NCI-H1694 (cell line): Measurements from ENCODE around the gene CEND1.
A peak's percentile ranks its signal among the peaks of the same experiment; 100 is the strongest.

Source experiments
- DNase-seq: peaks from one replicate; lab custom pipeline; 2025; lab: John Stamatoyannopoulos, UW

CEND1 gene

DNA sequence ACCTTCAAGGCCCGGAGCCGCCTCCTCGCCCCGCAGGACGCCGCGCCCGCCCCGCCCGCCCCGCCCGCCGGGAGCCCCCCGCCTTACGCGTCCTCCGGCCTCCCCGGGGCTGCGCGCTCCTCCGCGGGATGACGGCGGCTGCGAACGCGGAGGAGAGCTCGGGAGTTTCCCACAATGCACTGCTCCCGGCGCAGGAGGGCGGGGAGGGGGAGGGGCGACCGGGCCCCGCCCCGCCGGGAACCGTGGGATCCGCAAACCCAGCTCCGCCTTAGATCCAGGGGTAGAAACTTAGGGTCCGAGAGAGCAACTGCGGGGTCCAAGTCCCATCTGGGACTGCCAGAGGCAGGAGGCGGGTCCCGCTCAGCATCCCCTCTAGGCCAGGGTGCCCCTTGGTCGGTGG, at the start of gene CEND1:
Gene CEND1 (minus strand): TSS at position 148 of the 400 bp plus-strand sequence. CDS start 1,514 bp downstream, outside the sequence.
- no peak for DNase-seq

DNA sequence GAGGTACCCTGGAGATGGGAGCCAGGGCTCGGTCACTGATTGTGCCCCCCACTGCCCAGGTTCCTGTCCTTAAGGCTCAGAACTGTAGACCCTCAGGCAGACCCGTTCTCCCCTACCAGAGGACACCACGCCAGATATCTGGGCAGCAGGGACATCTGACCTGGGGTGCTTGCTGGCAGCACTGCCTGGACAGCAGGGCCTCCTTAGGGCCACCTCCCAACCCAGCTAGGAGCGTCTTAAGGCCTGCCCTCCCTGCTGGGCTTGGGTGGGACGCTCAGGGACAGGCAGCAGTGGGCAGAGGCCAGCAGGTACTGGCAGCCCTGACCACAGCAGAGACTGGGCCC, 49.4 kb upstream of the CEND1 start:
- DNase-seq: no peak

DNA sequence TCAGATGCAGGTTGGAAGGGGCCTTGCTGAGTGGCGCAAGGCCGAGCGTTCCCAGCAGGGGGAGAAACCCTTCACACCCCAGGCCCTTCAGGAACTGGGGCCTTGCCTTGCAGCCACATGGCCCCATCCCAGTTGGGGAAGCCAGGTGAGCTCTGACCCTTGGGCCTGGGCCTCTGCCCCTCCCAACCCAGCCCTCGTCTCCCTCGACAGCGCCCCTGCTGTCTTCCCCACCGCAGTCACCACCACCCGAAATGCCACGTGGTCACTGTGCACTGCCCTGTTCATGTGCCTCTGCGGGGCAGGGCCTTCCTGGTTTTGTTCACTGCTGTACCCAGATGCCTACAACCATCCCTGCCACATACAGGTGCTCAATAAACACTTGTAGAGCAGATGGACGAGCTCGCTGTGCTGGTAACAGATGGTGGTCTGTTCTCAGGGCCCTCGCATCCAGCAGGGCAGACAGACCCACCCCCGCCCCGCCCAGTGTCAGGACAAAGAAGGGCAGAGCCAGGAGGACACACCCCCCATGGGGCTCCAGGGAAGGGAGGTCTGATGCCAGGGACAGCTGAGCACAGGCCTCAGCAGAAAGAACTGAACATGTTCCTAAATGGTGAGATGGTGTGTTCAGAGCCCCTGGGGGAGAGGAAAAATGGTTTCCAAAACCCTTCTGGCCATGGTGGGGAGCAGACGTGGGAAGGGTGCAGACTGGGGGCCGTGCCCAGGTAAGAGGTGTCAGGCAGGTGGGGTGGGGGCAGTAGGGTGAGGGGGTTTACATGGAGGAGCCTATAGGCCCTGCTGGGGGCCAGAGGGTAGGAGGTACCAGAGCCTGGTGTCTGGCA, 48.8 kb upstream of the CEND1 start:
- DNase-seq: no peak

DNA sequence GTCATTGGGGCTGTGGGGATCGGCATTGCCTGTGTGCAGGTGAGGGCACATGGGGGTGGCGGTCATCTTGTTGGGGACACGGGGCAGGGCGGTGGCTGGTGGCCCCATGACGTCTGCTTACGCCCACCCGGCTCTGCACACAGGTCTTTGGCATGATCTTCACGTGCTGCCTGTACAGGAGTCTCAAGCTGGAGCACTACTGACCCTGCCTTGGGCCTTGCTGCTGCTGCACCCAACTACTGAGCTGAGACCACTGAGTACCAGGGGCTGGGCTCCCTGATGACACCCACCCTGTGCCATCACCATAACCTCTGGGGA, 48.1 kb upstream of the CEND1 start:
- DNase-seq: no peak

DNA sequence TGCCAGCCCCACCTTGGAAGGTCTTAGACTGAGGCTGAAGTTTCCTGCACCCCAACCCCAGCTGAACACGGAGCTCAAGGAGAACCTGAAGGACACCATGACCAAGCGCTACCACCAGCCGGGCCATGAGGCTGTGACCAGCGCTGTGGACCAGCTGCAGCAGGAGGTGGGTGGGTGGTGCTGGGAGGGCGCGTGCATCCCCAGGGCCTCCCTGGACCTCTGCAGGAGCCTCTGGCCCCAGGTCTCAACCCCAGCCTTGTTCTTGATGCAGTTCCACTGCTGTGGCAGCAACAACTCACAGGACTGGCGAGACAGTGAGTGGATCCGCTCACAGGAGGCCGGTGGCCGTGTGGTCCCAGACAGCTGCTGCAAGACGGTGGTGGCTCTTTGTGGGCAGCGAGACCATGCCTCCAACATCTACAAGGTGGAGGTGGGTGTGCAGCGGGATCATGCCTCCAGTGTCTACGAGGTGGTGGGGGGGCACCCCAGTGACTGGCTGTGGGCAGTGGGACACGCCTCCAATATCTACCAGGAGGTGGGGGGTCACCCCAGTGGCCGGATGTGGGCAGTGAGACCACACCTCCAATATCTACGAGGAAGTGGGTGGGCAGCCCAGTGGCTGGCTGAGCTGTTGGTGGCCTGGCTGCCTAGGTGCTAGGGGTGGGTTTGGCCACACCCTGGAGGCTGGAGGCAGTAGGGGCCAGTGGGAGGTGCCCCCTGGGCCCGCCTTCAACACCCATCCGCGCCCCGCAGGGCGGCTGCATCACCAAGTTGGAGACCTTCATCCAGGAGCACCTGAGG, 47.5 kb upstream of the CEND1 start:
- no peak for DNase-seq

DNA sequence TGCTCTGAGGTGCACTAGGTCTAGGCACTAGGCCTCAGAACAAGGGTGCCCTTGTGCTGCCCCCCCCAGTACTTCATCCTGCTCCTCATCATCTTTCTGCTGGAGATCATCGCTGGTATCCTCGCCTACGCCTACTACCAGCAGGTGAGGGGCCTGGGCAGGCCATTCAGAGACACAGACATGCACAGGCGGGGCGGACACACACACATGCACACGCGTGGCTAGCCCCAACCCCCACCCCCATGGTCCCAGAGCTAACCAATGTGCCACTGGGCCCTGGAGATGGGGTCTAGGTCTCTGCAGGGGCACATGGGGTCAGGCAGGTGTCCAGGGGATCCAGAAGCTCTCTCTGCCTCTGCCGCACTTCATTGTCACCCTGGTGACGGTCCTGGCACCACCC, 46.8 kb upstream of the CEND1 start:
- DNase-seq: no peak

DNA sequence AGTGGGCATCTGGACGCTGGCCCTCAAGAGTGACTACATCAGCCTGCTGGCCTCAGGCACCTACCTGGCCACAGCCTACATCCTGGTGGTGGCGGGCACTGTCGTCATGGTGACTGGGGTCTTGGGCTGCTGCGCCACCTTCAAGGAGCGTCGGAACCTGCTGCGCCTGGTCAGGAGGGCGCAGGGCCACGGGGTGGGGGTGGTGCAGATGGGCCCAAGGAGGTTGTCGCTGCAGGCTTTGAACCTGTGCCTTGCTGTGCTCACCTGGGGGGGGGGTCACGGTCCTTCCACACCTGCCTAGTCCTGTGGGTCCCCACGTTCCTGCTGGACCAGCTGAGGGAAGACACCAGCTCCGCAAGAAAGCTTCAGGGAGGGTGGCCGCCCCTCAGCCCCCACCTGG, 46.4 kb upstream of the CEND1 start:
- no peak for DNase-seq

DNA sequence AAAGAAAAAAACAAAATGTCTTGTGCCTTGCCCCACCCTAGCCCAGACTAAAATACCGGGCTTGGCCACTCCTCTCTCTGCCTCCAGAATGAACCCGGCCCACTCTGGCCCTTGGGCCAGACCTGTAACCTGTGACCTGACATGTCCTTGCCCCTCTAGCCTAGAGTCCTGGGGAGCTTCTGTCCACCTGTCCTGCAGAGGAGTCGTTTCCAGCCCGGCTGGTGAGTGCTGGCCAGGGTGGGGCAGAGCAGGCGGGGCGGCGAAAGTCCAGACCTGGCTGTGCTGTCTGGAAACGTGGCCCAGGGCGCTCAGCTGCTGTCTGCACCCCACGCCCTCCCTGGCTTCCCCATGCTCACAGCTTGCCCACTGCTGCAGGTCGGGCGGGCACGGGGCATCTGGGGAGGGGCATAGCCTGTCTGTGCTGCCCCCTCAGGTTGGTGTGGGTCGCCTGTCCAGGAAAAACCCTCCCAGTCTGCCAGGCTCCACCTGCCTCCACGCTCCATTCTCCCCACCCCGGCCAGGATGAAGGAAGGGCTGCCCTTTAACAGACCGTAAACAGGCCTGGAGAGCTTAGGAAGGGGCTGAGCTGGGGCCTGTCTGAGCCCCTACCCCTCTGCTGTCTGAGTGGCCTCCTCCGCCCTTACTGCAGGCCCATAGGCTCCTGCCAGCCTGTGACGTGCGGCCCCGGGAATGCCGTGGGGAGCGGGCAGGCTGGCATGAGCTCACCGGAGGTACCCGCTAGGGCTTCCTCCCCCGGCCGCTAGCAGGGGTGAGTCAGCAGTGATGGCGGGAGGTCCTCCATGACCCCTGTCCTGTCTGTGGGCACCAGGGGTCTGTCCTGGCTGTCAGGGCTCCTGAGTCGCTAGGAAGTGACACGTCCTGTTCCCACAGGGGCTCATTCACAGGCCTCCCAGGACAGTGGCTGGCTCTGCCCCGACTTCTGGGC, 44.8 kb upstream of the CEND1 start:
- no peak for DNase-seq

DNA sequence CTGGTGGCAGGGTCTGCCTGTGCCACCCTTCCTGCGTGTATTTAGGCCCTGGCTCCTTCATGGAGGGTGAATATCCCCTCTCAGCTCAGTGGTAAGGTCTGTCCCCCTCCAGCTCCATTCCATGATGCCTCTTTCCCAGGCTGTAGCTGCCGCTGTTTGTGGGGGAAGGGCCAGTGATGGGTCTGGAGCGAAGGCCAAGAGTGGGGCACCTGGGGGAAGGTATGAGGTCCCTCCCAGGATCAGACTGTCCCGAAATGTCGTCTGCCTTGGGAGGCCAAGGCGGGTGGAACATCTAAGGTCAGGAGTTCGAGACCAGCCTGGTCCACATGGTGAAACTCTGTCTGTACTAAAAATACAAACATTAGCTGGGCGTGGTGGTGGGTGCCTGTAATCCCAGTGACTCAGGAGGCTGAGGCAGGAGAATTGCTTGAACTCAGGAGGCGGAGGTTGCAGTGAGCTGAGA, 44.0 kb upstream of the CEND1 start:
- DNase-seq: no peak

DNA sequence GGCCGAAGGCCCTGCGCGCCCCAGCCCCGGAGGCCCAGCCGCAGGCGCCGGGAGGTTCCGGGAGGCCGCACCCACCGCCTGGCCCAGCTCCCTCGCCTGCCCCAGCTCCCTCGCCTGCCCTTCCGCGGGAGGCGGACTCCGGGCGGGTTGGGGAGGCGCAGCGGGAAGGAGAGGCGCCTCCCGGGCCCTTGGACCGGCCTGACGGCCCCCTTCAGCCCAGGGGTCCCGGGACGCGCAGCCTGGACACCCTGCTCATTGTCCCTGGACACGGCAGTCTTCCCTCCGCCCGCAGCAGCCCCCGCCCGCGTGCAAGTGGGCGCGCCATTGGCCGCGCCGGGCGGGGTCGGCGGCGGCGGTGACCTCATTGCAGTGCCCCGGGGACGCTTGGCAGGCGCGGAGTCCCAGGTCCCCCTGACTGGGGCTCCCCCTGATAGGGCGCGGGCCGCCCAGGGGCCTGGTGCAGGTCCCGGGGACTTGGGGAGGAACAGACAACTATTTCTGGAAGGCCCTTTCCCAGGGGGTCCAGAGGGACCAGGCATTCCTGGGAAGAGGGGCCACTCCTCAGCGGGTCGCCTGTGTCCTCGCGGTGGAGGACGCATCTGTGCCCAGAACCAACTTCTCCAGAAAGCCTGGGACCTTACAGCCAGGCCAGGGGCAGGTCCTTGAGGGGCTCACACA, 43.4 kb upstream of the CEND1 start:
- DNase-seq: no peak

DNA sequence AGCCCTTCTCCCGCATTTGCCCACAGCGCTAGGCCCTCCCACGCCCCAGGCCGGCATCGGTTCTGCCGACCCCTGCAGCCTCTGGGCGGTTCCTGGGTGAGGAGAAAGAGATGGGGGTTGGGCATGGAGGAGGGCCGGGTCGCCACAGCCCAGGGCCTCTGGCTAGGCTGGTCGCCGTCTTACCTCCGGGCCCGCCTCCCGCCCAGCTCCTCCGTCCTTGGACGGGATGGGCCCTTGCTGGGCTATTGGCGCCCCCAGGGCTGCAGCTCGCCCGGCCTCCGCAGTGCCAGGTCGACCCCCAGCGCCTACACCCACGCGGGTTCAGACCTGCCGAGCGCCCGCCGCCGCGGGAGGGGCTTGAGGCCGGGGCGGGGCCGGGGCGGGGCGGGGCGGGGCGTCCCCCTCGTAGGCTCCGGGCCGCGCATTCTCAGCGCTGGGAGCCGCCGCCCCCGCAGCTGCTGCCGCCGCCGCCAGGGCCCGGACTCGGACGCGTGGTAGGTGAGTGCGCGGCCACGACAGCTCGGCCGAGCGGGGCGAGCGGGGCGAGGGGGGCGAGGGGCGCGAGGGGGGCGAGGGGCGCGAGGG, 42.7 kb upstream of the CEND1 start, which contains the start of gene CD151:
Gene CD151 (plus strand): TSS at position 424 of the 585 bp plus-strand sequence. CDS start 3,118 bp downstream, outside the sequence.
- no peak for DNase-seq

DNA sequence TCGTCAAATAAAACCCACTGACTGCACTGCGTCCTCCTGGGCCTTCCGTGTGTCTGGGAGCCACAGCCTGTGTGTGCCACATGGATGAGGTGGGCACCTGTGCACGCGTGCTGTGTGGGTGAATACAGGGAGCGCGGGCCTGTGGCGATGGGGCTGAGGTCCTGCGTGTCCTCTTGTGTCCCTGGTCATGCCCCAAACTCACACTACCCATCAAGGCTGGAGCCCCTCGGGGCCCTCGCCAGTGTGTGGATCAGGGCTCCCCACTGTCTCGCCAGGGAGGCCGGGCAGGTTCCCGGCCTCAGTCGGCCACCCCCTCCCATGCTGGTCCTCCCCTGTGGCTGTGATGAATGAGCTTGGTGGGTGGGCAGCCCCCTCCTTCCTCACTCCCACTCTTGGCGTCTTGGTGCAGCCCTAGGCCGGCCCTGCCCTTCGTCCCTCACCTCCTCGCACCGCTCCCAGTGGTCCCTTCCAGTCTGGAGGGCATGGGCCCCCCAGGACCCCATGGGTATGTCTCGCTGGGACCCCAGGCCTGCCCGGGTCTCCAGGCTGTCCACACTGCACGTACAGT, 42.2 kb upstream of the CEND1 start:
- DNase-seq: no peak

DNA sequence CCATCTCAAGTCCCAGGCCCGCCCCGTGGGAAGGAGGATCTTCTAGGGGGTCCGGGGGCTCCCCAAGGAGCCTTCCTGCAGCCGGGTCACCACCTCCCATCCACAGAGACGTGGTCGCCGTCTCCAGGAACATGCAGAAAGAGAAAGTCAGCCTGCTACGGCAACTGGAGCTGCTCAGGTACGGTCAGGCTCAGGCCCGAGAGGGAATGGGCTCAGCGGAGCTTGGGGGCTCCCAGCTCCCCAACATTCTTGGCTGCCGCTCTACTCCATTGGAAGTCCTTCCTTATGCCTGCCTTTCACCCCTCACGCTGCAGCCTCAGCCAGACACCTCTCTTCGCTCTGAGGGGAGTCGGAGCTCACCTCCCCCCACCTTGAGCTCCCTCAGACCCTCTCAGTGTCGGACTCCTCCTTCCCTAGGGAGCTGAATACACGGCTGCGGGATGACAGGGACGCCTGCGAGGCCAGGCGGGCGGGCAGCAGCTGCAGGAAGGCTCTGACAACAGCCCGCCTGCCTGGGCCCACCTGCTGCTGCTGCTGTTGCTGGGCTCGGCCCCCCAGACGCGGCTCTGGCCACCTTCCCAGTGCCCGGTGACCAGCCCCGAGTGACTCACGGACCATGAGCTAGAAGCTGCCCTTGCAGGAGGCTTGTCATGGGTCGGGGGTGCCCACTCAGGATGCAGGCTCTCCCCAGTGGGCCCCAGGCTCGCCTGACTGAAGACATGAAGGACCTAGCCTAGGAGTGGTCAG, 41.4 kb upstream of the CEND1 start:
- DNase-seq: no peak

DNA sequence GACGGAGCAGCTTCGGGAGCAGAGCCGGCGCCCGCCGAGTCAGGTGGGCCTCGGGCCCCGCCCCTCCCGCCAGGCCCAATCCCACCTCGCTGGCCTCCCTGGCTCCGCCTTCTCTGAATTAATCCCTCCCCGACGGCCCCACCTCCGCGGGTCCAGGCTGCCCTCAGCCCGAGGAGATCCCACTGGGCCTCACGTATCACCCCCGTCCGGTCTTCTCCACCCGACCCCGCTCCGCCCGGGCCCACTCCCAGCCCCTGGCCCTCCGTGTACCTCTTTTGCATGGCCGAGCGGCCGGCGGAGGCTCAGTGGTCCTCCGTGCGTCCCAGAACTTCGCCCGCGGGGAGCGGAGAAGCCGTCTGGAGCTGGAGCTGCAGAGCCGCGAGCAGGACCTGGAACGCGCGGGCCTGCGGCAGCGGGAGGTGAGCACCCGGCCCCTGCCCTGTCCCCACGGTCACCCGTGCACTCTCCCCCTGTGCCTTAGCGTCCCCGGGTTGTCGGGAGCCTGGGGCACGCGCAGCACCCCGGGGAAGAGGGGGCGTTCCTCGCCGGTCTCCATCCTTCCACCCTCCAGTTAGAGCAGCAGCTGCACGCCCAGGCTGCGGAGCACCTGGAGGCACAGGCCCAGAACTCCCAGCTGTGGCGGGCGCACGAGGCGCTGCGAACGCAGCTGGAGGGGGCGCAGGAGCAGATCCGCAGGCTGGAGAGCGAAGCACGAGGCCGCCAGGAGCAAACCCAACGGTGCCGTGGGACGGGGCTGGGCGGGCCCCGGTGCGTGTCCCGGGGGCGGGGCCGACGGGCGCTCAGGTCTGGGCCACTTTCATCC, 40.6 kb upstream of the CEND1 start:
- peak; percentile 54 for DNase-seq

DNA sequence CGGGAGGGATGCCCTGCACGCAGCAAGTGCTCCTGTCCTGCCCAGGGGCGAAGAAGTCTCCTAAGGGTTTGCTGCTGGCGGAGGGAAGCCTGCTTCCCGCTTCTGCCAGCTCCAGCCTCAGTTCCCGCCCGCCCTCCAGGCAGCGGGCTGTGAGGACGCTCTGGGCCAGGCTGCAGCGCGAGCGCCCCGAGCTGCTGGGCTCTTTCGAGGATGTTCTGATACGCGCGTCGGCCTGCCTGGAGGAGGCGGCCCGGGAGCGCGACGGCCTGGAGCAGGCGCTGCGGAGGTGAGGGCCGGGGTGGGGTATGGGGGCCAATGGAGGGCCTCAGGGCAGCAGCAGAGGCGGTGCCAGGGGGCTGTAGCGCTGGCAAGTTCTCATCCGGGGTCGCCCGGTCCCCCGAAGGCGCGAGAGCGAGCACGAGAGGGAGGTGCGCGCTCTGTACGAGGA, 40.0 kb upstream of the CEND1 start:
- no peak for DNase-seq

DNA sequence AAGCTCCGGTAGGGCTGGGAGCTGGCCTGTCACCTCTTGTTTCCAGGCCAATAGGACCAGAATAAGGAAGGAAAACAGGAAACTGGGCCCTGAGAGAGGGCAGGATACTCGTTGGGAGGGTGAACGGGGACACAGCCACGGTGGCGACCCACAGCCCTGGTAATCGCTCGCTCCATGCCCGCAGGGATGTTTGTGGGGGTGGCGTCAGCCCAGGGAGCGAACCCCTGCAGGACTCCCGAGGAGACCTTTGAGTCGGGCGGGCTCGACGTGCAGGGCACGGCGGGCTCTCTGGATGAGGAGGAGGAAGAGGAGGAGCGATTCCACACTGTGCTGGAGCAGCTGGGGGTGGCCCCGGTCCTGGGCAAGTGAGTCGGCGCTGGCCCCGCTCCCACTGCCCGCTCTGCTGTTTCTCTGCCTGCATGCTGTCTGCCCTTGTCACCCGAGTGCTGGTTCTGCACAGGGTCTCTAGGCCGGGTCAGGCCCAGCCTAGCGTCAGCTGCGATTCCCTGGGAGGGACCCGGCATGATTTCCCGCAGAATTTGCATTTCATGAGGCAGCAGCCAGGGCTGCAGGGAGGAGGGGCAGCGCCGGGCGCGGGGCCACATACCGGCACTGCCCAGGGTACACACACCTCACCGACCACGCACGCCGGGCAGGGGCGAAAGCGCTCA, 39.4 kb upstream of the CEND1 start:
- no peak for DNase-seq

DNA sequence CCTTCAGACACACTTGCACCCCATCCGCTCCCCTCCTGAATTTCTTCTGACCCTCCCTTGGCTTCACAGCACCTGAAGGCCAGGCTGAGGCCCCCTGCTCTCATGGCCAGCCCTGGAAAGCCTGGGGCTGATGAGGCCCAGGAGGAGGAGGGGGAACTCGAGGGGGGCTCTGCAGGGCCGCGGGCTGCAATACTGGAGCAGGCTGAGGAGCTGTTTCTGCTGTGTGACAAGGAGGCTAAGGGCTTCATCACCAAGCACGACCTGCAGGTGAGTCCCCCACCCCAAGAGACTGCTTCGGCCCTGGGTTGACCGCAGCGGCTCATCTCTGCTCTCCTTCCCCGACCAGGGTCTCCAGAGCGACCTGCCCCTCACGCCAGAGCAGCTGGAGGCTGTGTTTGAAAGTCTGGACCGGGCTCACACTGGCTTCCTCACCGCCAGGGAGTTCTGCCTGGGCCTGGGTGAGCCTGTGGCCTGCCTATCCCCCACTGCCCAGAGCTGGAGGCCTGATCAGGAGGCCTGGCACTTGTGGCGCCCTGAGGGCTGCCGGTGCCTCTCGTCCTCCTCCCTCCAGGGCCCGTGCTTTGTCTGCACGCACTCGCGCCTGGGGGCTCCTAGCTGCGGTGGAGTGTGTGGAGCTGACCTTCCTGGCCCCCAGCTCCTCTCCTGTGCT, 38.8 kb upstream of the CEND1 start:
- DNase-seq: no peak

DNA sequence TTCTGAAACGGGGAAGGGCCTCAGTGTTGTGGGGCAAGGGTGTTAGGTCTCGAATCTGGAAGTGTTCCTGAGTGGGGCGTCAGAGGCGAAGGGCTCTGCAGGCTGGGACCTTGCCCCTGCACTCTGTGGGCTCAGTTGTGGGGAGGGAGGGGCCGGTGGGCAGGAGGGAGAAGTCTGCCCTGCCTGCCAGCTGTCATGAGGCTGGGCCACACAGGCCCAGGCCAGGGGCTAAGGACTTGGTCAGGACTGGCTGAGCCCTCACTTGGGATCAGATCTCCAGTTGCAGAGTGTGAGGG, 38.0 kb upstream of the CEND1 start, which contains the start of gene CRACR2B:
Gene CRACR2B (plus strand): TSS at position 23 of the 296 bp plus-strand sequence. CDS start 689 bp downstream, outside the sequence.
- DNase-seq: no peak
